Sigmoid colon (tissue), 4 donors: ENCODE results near the gene KRT5.

Source experiments
- CTCF ChIP-seq, 4 experiments: fragments of 450-650 bp in 3 of 4; fragments of 200-600 bp in 1 of 4; IDR thresholded peaks; one replicate each; pipeline ENCODE4 v1.5.1; 2016 to 2019; ENCODE audit warnings: antibody characterized with exemption in 4 of 4, mild to moderate bottlenecking in 3 of 4, moderate library complexity in 2 of 4
- POLR2A ChIP-seq, 2 donors: fragments of 450-650 bp; IDR thresholded peaks; one replicate each; pipeline ENCODE4 v1.6.1; 2016; ENCODE audit warnings: antibody characterized with exemption in 2 of 2, mild to moderate bottlenecking in 2 of 2, moderate library complexity in 2 of 2
- POLR2AphosphoS5 ChIP-seq, 4 donors: sonication (generic); formaldehyde crosslinking; IDR thresholded peaks; one replicate each; pipeline ENCODE4 v1.6.1; 2017; ENCODE audit warnings: antibody characterized with exemption in 4 of 4

- TF ChIP-seq POLR2AphosphoS5 (IDR thresholded peaks at IDR 0.05) (no peak), CTCF (IDR thresholded peaks at IDR 0.05) (no peak), POLR2A (IDR thresholded peaks at IDR 0.05) (no peak)
These were observed 24.0 kb upstream of the KRT5 start for GRCh38 chr12:52543985-52544883.
